Fibroblast of lung (primary cell): ENCODE results near the gene C1orf53. TPM values are rescaled to one million over a fixed set of nuclear protein-coding genes. Genes with fewer than 3 reads are reported as not detected.

Source experiments
- DNase-seq, 2 donors: peaks; one replicate each; pipeline versions ENCODE4 v3.0.0 to v3.0.0-alpha.2; 2010; ENCODE audit warnings: low read depth in 2 of 2
- H2AFZ ChIP-seq: 2 replicates; pipeline ENCODE4 v1.5.1; 2012; ENCODE audit warnings: low read length, control low read depth, inconsistent platforms
- H3K27ac ChIP-seq: 2 replicates; pipeline ENCODE4 v1.5.1; 2011; ENCODE audit warnings: low read length, control low read depth; ENCODE audit not compliant: insufficient read depth
- H3K27me3 ChIP-seq: 2 replicates; pipeline ENCODE4 v1.5.1; 2011; ENCODE audit warnings: mild to moderate bottlenecking, low read length; ENCODE audit not compliant: control insufficient read depth, insufficient read depth
- H3K36me3 ChIP-seq: 2 replicates; pipeline ENCODE4 v1.5.1; 2011; ENCODE audit warnings: low read length; ENCODE audit not compliant: control insufficient read depth, insufficient read depth
- H3K4me1 ChIP-seq: 2 replicates; pipeline ENCODE4 v1.5.1; 2011; ENCODE audit warnings: low read length; ENCODE audit not compliant: control insufficient read depth, insufficient read depth; ENCODE audit errors: extremely low read depth
- H3K4me2 ChIP-seq: 2 replicates; pipeline ENCODE4 v1.5.1; 2011; ENCODE audit warnings: low read length, control low read depth; ENCODE audit not compliant: insufficient read depth; ENCODE audit errors: extremely low read depth
- H3K4me3 ChIP-seq, 4 experiments: fragments of 200-600 bp in 1 of 4; sonication (generic) in 1 of 4; replicated peaks in 1 of 4; 2 replicates each; pipeline ENCODE4 v1.5.1; 2011 to 2016; ENCODE audit warnings: low read length in 4 of 4, low read depth in 3 of 4, mild to moderate bottlenecking in 3 of 4, control low read depth in 2 of 4, inconsistent platforms in 1 of 4, mixed read lengths in 1 of 4; ENCODE audit not compliant: insufficient read depth in 1 of 4; ENCODE audit errors: control extremely low read depth in 1 of 4
- H3K79me2 ChIP-seq: 2 replicates; pipeline ENCODE4 v1.5.1; 2012; ENCODE audit warnings: mild to moderate bottlenecking, low read length, inconsistent platforms; ENCODE audit not compliant: control insufficient read depth, insufficient read depth
- H3K9ac ChIP-seq: 2 replicates; pipeline ENCODE4 v1.5.1; 2011; ENCODE audit warnings: mild to moderate bottlenecking, low read length, control low read depth; ENCODE audit not compliant: insufficient read depth
- H3K9me3 ChIP-seq: 2 replicates; pipeline ENCODE4 v1.5.1; 2012; ENCODE audit warnings: low read depth, low read length; ENCODE audit not compliant: control insufficient read depth, insufficient read depth
- H4K20me1 ChIP-seq: 2 replicates; pipeline ENCODE4 v1.5.1; 2011; ENCODE audit warnings: low read length; ENCODE audit not compliant: control insufficient read depth, insufficient read depth; ENCODE audit errors: extremely low read depth
- EZH2 ChIP-seq: IDR thresholded peaks from 2 replicates; pipeline ENCODE4 v1.5.1; 2012; ENCODE audit warnings: low read length, control low read depth, mild to moderate bottlenecking; ENCODE audit errors: missing control alignments
- polyA plus RNA-seq, 2 donors: library from polyadenylated mRNA; depleted of rRNA in 1 of 2; stranded (reverse) in 1 of 2; unstranded in 1 of 2; fragments of >200 nt; gene quantifications; 2 replicates each; pipeline ENCODE4 v1.2.1, GENCODE V29; 2011 to 2012; ENCODE audit warnings: missing spikeins in 1 of 2
- total RNA-seq: library from RNA; depleted of rRNA; stranded (reverse); fragments of >200 nt; gene quantifications from 2 replicates; pipeline ENCODE4 v1.2.1, GENCODE V29; 2014
- TF ChIP-seq, protein P1 (sequence below), 2 donors: IDR thresholded peaks in 1 of 2; conservative IDR thresholded peaks in 1 of 2; 1 replicate in 1 of 2; 2 replicates in 1 of 2; pipeline ENCODE4 v1.5.1; 2011 to 2012; ENCODE audit warnings: low read length in 2 of 2, control low read depth in 1 of 2, inconsistent platforms in 1 of 2, low read depth in 1 of 2, mild to moderate bottlenecking in 1 of 2

C1orf53 gene
- total and polyA plus RNA-seq, 2 donors (not counting 1 experiment from before 2014, with no cell fraction given), result 3.0 to 3.3 TPM

GRCh38 chr1:197923038-197923437 is 20.6 kb downstream of the C1orf53 start:
- Histone ChIP-seq H3K4me1 (no peaks in the 10 kb centered on the region), H3K4me3 (no peak overlapping the region), H3K4me2 (no peak overlapping the region), H3K27ac (no peak overlapping the region), H3K36me3 (no peaks in the 10 kb centered on the region), H3K9ac (no peak overlapping the region), H4K20me1 (no peaks in the 10 kb centered on the region), H2AFZ (no peak overlapping the region), H3K9me3 (no peaks in the 10 kb centered on the region), H3K27me3 (peaks cover 50% of the 10 kb centered on the region), H3K79me2 (no peaks in the 10 kb centered on the region)
- no peak for DNase-seq
- TF ChIP-seq, protein P1, sequence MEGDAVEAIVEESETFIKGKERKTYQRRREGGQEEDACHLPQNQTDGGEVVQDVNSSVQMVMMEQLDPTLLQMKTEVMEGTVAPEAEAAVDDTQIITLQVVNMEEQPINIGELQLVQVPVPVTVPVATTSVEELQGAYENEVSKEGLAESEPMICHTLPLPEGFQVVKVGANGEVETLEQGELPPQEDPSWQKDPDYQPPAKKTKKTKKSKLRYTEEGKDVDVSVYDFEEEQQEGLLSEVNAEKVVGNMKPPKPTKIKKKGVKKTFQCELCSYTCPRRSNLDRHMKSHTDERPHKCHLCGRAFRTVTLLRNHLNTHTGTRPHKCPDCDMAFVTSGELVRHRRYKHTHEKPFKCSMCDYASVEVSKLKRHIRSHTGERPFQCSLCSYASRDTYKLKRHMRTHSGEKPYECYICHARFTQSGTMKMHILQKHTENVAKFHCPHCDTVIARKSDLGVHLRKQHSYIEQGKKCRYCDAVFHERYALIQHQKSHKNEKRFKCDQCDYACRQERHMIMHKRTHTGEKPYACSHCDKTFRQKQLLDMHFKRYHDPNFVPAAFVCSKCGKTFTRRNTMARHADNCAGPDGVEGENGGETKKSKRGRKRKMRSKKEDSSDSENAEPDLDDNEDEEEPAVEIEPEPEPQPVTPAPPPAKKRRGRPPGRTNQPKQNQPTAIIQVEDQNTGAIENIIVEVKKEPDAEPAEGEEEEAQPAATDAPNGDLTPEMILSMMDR (conservative IDR thresholded peaks at IDR 0.05 in 1 of 2, IDR thresholded peaks at IDR 0.05 in 1 of 2; ENCODE audit: low read depth in 1 of 2, low read length in 2 of 2), result no peak
- no peak for TF ChIP-seq EZH2

DNA sequence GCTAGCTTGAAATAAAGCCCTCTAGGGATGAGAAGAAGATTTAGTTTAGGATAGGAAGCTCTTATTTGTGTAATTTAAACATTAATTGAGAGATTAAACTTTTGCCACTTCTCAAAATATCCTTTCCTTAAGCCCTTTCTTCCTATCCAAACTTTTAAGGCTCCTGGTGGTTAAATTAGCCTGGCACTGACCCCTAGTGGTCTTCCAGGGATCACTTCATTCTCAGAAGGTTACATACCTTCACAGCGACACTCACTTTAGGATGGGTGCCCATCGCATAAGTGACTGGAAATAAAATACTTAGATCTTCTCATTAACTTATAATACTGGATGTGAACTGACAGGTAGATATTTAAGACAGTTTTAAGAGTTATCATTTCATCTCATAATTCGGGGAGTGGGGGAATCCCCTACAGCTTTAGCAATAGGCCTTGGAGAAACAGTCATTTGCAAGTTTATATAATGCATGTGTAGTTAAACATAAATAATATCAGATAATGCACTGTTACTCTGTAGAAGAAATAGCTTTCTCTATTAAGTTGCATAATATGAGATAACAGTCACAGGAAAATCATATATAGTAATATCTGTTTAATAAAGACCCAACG is 22.2 kb downstream of the C1orf53 start:
- no peak overlapping the region for H3K9ac ChIP-seq
- H3K4me2 ChIP-seq, result no peak overlapping the region
- H2AFZ ChIP-seq, result no peak overlapping the region
- H3K4me3 ChIP-seq, result no peak overlapping the region
- H3K27ac ChIP-seq, result no peak overlapping the region
- no peaks in the 10 kb centered on the region for H3K4me1 ChIP-seq
- H3K9me3 ChIP-seq, result no peaks in the 10 kb centered on the region
- no peaks in the 10 kb centered on the region for H3K36me3 ChIP-seq
- TF ChIP-seq EZH2, result no peak
- TF ChIP-seq, protein P1 (conservative IDR thresholded peaks at IDR 0.05 in 1 of 2, IDR thresholded peaks at IDR 0.05 in 1 of 2; ENCODE audit: low read depth in 1 of 2, low read length in 2 of 2), result peak; percentile 65 to 71
- peak; percentile 46 to 65 for DNase-seq
- H4K20me1 ChIP-seq, result no peaks in the 10 kb centered on the region
- no peaks in the 10 kb centered on the region for H3K79me2 ChIP-seq
- H3K27me3 ChIP-seq, result peaks cover 34% of the 10 kb centered on the region

DNA sequence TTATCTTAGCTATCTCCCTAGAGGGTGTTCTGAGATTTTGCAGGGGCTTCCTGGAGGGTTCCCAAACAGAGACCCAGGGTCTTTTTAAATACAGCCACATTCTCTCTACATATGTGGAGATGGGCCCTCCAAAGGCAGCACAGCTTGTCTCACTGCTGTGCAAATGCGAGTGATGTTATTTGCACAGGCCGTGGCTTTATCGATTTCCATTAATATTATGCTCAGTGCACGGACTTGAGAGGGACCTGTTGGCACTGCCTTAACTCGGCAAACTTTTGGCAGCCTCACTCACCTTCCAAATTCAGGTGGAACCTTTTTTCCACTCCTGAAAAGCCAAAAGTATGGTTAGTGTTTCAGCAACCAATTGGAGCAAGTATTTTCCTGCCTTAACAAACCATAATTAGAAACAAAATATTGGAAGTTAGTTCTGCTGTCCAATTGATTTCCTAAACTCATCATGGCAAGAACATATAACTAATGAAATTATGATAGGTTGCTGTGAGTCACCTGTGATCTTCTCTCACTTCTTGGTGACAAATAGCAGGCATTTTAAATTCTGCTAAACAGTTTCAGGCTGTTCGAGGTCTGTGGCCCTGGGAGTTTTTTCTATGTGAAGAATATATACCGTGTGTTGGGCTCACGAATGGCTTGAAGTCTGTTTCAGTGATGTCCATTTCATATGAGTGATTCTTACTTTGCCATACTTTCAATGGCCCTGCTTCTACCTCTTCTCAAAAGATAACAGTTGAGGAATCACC is 25.7 kb downstream of the C1orf53 start:
- Histone ChIP-seq H3K4me3 (no peak overlapping the region), H3K4me1 (no peaks in the 10 kb centered on the region), H3K79me2 (no peaks in the 10 kb centered on the region), H3K27me3 (peaks cover 5% of the 10 kb centered on the region), H3K4me2 (no peak overlapping the region), H3K36me3 (no peaks in the 10 kb centered on the region), H3K27ac (no peak overlapping the region), H3K9ac (no peak overlapping the region), H3K9me3 (no peaks in the 10 kb centered on the region), H4K20me1 (no peaks in the 10 kb centered on the region), H2AFZ (no peak overlapping the region)
- DNase-seq, result no peak
- no peak for TF ChIP-seq EZH2
- TF ChIP-seq, protein P1 (conservative IDR thresholded peaks at IDR 0.05 in 1 of 2, IDR thresholded peaks at IDR 0.05 in 1 of 2; ENCODE audit: low read depth in 1 of 2, low read length in 2 of 2), result no peak
